NCI-H460 (cell line): ENCODE data around the gene RYR3. TPM values are rescaled to one million over a fixed set of nuclear protein-coding genes. Genes with fewer than 3 reads are reported as not detected.

Experiments used
- DNase-seq: peaks from one replicate; pipeline ENCODE4 v3.0.0-alpha.2; 2016; ENCODE audit warnings: low read depth; ENCODE audit errors: extremely low read depth
- total RNA-seq: library from RNA; depleted of rRNA; stranded (reverse); fragments of >200 nt; shearing (Covaris generic); gene quantifications from 2 replicates; pipeline ENCODE4 v1.2.3, GENCODE V29; 2014

The RYR3 gene
- total RNA-seq, 1 experiment from 2014 or later, result not detected

- DNase-seq, result no peak
Measured at GRCh38 chr15:33317896-33318295, 7.1 kb downstream of the RYR3 start.

- DNase-seq, result no peak
Measured at GRCh38 chr15:33320017-33320416, 9.2 kb downstream of the RYR3 start.

- no peak for DNase-seq
Measured at GRCh38 chr15:33322091-33322490, 11.3 kb downstream of the RYR3 start.

DNA sequence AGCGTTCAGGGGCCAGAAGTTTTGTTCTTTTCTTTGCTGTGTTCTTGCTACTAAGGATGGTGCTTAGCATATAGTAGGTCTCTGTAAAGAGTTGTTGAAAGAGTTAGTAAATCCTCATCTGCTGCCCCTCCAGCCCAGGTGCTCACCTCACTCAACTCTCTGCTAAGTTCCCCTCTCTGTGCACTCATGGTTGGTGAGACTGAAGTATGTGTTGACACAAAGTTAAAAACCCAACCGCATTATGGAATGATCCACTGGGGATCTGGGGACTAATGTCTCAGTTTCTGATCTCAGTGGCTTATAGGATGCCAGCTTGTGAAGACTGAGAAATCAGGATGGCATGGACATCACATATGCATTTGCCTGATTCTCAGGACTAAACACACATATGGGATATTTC is 13.8 kb downstream of the RYR3 start:
- DNase-seq, result no peak

- no peak for DNase-seq
Measured at GRCh38 chr15:33326908-33327307, 16.1 kb downstream of the RYR3 start.

DNA sequence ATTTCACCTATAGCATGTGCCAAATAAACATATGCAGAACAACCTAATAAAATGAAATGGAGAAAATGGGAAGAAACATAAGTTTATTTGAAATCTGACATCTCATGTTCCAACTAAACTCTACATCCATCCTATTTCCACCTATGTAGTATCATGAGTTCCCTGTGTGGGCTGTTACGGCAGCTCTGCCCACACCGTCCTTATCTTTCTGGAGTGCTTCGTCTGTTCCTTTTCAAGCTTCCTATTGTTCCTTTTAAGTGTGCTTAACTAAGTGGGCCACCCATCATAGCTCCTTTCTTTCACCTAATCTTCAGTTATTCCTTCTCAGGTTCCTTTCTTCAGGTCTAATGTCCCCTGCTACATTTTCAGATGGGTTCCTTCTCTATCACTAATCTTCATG is 17.3 kb downstream of the RYR3 start:
- DNase-seq, result no peak

- DNase-seq, result no peak
Measured at GRCh38 chr15:33329457-33329856, 18.7 kb downstream of the RYR3 start.

DNA sequence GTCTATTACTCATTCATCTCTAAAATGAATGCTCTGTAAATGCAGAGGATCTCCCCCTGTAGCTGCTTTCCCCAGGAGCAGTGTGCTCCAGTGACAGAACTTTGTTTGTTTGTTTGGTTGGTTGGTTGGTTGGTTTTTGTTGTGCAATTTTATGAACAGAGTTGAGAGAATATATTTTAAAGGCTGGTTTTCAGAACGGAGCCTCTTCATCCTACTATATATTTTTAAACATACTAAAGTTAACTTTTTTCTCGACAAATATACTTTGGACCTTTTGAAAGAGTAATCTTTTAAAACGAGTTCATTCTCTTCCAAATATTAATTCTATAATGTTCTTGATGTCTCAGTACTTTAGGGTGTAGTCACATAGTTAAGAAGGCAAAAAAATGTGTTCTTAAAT is 20.2 kb downstream of the RYR3 start:
- no peak for DNase-seq

GRCh38 chr15:33341953-33342352 is 31.2 kb downstream of the RYR3 start:
- no peak for DNase-seq

- no peak for DNase-seq
Measured at GRCh38 chr15:33343275-33343674, 32.5 kb downstream of the RYR3 start.

DNA sequence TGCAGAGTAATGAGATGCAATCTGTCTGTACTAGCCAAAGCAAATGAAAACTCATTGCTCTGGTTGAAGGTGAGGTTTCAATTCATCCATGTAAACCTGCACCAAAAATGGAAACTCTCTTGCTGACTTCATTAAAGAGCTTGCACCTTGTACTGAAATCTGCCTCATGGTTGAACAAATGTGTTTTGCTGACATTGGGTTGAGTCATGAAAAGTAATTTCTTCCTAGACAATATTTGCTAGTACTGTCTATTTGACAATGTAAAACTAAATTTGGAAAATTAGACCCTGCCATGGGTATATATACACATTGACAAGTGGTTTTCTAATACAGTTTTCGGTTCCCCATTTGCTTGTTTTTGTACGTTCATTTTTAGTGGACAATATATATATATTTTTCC is 33.3 kb downstream of the RYR3 start:
- no peak for DNase-seq

GRCh38 chr15:33344530-33344929 is 33.8 kb downstream of the RYR3 start:
- DNase-seq, result no peak

GRCh38 chr15:33354411-33354810 is 43.6 kb downstream of the RYR3 start:
- no peak for DNase-seq

- no peak for DNase-seq
Measured at GRCh38 chr15:33357845-33358244, 47.1 kb downstream of the RYR3 start.

DNA sequence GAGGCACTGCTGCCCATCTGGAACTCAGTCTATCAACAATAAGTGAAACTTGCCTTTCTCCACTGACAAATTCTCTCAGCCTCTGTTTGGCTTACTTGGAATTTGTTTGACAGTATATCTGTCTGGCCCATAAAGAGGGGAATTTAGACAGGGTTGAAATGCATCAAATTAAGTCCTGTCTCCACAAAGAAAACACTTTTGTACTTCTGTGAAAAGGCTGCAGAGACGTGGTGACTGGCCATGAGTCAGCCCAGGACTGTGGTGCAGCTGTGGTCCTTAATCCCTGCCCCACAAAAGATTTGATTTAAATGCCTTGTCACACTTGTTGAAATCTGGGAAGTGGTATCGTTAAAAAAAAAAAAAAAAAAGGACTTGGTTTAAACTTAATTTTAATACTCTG is 47.5 kb downstream of the RYR3 start:
- DNase-seq, result no peak

DNA sequence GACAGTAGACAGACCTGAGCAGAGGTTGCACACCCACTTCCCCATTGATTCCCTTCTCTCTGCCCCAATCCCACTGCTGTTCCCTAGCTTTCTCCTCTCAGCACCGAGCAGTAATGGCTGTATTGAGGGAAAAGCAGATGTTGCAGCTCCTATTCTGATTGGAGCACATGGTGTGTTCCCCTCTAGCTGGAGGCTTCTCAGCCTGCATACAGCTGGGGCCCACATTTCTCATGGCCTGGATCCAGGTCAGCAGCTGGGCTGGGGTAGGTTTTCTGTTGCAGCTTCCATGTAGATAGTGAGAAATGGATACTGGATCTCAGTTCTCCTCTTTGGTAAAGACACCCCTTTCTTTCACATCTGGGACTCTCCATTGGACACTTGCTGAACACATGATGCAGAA is 50.1 kb downstream of the RYR3 start:
- DNase-seq, result no peak

DNA sequence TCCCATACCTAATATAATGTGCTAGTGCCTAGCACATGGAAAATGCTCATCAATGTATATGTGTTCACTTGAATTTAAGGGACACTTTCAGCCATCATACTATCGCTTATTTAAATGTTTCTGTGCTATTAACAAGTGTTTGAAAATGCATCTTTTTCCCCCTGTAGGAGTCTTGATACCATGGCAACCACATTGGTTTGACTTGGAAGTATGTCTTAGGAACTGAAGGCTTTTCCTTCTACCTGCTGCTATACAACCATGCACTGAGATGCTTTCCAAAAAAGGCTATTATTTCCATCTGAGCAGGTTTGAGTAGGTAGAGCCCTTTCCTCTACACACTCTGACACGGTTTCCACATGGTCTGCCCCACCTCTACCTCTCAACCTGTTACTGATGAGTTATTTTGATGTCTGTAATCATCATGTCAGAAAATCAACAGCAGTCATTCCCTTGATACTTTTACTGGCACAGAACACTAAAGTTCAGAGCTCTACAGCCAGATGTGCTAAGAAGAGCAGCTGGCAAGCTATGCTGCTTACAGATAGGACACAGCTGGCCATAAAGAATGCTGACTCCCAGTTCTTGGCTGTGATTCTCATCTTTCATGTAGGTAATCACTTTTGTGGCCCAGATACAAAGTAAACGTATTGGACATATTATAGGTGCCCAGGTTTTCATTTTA is 59.3 kb downstream of the RYR3 start:
- no peak for DNase-seq

GRCh38 chr15:33370623-33371020 is 59.9 kb downstream of the RYR3 start:
- no peak for DNase-seq

- DNase-seq, result no peak
Measured at GRCh38 chr15:33371159-33371558, 60.4 kb downstream of the RYR3 start.

DNA sequence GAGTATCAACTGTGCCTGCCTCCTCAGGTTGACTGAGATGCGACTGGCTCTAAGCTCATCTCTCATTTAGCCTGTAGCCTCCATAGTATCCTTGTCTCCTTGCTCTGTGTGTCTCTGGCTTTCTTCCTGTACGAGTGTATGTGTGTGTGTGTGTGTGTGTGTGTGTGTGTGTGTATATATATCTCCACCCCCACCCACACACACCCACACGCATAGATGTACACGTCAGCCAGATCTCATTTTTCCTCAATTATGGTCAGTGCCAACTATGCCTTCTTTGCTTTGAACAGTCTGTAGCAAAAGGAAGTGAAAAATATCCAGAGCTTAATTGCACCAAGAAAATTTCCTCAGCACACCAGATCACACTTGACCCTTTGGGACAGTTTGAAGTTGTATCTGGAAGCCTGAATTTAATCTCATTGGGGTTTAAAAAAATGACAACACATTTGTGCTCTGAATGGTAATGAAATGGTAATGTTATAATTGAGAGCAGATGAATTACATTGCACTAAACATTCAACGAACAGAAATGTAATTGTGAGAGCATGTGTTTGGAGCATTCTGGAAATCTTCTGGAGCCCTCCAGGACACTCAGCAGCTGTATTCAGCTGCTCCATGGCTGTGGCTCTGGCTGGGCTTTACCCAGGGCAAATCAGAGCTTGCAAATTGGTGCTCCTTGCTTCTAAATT is 63.6 kb downstream of the RYR3 start:
- no peak for DNase-seq

- DNase-seq, result no peak
Measured at GRCh38 chr15:33375236-33375635, 64.5 kb downstream of the RYR3 start.

DNA sequence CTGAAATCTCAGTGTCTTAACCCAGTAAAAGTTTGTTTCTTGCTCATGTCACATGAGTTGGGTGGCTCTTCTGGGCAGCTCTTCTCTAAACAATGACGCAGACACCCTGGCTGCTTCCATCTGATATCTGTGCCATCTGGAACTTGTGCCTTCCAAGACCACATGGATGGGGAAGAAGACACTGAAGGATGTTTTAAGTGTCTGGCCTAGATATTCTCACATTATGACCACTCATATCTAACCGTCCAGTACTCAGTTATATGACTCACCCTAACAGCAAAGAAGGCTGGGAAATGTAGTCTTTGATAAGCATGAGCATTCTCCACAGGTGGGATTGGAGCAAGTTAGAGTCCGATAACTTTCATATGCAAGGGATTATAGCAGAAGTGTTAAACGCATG is 66.4 kb downstream of the RYR3 start:
- no peak for DNase-seq
